Cerebellar cortex (tissue), 1 donor: ENCODE data around the gene SLC7A1.

Experiments used
- DNase-seq: peaks from one replicate; pipeline ENCODE4 v3.0.0-alpha.2; 2015; ENCODE audit warnings: low spot score

The SLC7A1 gene

DNA sequence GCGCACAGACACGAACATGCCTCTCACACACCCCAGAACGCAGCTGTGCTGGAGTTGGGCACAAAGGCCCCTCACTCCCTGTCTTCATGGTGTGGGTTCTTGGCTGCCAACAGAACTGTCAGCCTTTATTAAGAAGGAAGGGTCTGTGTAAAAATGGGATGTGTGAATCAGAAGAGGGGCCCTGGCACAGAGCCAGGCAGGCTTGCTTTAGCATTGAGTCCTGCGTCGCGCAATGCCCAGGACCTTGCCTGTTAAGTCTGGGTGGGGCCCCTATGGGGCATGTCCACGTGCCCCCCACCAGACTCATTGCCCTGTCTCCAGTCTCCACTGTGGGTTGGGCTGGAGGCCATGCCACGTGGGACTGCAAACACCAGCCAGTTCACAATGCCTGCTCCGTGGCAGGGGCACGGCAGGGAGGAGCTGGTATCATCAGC is 84.8 kb downstream of the SLC7A1 start:
- DNase-seq, result no peak

DNA sequence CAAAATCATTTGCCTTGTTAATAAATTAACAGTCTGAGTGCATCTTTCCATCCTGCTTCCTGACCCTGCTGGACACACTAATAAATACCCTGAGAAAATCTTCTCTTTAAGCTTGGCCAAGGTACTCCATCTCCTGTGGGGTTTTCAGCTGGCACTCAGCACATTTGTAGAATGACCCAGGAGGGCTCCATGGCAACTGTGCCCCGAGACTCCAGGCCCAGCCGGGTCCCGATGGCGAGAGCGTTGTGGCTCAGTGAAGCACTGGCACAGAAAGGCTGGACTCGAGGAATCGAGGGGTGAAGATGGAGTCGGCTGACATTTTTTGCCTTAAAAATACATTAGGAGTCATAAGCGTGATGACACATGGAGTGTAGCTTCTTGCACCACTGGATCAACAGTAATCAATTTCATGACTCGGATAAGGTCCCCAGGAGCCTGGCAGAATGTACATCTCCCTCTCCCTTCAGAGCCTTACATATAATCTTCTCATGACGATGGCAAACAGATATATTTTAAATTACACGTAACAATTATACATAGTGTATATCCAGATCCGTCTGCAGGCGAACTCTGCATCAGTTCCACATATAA is 85.4 kb downstream of the SLC7A1 start:
- peak; percentile 13 for DNase-seq

DNA sequence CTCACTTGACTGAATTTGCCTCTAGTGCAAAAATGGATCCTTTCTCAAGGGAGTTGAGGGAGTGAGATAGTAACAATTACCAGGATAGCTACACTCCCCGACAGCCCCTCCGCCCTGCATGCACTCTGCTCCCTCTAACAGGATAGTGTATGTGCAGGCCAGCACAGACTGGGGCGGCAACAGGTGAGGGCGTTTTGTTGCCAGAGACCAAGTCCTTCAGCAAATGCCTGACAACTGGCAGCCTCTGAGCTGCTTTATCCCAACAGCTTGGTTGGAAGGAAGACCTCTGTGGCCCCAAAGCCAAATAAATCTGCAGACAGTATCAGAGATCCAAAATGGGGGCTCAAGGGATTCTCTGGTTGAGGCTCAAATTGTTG is 86.6 kb downstream of the SLC7A1 start:
- DNase-seq, result no peak

DNA sequence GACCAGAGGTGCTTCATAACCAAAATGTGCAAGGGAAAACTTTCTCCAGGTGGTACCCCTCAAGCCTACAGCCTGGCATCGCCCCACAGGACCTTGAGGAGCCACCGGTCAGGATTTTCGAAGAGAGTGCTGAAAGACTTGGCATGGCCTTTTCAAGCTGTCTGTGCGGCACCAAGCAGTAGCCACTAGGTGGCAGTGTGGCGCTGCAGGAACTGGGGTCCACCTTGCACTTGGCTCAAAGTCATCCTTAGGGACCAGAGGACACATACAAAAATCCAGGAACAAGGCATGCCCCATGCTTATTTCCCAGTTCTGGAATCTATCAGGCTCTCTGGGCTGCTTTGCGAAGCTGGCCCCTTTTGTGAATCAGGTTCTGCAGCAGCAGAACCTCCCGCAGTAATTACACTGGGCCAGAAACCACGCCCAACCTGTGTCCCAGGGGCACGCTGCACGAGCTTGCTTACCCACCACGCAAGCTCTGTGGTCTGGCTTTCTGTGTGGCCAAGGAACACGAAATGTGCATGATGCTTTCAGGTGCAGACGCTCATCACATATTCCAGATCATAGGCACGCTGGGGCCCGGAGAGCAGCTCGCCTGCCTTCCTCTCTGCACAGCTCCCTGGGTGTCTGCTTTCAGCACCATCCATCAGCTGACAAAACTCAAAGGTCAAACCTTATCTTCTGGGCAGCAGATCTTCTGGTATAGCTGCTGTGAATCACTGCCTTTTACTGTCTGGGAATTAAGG is 87.2 kb downstream of the SLC7A1 start:
- peak; percentile 93 for DNase-seq

DNA sequence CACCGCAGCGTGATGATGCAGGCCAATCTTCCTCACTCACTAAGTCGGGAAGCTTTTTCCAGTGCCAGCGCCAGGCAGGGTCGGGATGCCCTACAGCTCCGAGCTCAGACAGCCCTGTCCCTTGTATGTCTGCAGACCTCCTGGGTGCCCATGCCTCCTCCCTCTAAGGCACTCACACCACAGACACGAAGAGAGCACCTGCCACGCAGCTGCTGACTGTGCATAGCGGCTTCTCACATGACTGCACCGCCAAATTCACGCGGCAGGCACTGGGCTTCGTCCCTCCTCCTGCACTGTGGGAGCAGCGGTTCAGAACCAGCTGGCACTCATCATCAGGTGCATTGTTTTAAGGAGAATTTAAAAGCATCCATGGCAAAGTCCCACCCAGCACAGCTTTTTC is 88.1 kb downstream of the SLC7A1 start:
- DNase-seq, result peak; percentile 38

DNA sequence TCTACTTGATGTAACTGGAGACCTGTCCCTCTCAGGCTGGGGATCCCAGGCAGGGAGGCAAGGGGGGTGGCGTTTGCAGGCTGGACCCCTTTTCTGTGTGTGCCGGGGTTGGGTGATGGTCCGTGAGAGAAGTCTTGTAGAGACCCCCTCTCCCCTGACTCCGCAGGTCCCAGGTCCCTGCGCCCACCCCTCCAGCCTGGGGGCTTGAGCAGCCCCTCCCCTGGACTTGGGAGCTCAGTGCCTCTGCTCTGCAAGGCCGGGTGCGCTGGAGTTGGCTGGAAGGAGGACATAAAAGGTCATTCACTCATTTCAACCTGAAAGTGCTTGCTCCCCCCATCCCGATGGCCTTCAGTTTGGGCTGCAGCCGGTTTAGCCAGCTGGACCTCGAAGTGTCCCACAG is 89.5 kb downstream of the SLC7A1 start:
- no peak for DNase-seq

DNA sequence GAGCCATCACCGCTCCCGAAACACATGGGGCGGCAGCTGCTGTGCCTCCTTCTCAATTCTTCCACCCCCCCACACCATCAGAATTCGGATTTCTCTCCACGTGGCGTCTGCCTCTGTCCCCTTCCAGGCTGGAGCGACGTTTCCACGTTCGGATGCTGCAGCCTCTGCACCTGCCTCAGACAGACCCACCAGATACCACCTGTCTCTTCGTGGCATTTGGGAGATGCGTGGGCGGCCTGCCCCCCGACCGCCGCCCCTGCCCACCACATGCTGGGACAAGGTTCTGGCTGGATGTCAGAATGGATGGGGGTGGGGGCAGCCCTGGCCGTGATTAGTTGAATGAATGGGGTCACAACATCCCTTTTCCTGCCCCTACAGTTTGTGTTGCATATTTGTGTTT is 90.0 kb downstream of the SLC7A1 start:
- no peak for DNase-seq

DNA sequence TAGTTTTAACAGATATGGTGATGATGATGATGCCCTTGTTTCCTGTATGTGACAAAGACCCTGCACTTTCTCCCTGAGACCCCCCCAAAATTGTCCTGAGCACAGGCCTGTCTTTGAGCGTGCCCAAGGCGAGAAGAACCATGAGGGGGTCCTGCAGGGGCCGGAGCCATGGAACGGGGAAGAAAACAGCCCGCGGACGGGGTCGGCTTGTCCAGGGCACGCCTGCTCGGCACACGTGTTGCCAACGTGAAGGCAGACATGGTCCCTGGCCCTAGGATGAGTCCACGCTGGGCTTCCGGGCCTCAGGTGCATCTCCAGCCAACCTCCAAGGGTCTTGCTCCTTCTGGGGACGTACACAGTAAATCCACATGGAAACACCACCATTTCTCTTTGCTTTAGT is 90.8 kb downstream of the SLC7A1 start:
- no peak for DNase-seq

DNA sequence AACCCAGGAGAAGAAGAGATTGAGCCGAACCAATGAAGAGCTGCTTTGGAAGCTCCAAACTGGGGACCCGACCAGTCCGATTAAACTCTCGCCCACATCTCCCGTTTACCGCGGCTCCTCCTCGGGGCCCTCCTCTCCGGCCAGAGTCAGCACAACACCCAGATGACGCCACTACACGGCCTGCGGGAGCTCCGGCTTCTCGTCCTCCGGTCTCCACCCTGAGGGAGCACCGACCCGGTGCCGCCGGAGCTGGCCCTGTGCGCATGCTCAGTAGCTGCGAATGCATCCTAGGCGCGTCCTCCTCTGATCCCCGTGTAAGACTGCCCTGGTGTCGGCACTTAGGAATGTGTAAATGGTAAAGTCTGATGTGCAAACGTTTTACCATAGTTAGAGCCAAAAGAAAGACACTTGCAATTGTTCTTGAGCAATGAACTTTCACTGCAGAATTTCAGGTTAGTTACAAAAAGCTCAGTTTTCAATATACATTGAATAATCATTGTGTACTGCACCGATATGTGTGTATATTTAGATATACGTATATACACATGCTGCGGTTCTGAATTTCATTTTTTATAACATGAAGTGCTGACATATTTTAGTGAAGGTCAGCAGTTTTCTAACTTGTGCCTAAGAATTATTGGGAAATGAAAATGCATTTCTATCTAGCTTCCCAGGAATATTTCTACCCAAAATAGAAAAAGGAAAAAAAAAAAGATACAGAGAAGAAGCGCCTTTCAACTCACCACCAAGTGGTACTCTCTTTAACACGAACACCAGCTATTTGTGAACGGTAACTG is 92.2 kb downstream of the SLC7A1 start:
- DNase-seq, result no peak

DNA sequence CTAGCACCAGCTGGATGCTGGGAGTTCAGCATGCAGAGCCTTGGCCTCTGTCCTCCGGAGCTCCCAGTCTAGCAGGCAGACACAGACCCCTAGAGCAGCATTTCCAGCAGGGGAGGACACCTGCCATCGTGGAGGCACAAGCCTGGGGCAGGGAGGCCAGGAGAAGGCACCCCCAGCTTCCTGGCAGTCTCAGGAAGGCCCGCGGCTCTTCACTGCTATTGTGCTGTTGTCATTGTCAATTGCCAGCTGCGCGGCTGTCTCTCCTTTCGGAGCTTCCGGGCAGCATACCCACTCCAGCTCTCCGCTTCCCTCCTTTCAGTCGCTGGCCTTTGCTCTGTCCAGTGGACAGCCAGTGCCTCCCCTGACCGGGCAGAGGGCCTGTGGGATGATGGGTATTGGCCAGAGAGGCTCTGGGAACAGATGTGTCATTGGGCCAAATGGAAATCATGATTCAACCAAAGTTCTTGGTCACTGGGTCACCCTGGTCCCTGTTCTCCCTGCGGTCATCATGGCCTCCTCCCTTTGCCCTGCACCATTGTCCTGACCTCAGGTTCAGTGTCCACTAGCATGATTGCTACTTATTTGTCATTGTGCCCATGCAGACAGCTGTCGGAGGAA is 93.0 kb downstream of the SLC7A1 start:
- no peak for DNase-seq

DNA sequence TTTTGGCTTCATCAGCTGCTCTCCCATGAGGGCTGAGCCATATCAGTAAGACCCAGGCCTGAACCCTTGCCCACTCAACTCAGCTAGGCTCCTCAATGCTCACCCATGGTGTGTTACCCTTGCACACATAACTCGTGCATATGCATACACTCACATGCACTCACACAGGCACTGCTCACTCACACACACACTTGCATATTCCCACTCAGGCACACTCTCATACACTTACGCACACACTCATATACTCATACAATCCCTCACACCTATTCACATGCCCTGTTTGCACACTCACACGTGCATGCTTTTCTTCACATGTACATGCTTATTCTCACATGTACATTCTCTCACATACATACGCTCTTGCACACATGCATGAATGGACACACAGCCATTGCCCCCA is 93.8 kb downstream of the SLC7A1 start:
- DNase-seq, result no peak

DNA sequence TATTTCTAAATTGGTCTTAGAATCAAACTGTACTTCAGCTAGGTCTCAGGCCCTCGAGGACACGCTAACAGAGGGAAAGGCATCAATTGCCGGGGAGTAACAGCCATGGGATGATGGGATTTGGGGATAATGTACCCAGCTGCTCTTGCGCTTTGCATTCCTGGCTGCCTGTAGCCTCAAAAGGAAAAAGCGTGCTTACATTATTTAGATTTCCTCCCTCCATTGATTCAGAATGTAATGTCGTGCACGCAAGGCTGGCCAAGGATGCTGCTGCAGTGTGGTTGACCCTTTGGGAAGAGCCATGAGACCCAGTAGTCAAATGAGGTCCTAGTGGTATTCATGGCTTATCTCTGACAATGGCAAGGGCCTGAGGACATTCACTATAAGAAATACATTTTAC is 95.1 kb downstream of the SLC7A1 start:
- no peak for DNase-seq

DNA sequence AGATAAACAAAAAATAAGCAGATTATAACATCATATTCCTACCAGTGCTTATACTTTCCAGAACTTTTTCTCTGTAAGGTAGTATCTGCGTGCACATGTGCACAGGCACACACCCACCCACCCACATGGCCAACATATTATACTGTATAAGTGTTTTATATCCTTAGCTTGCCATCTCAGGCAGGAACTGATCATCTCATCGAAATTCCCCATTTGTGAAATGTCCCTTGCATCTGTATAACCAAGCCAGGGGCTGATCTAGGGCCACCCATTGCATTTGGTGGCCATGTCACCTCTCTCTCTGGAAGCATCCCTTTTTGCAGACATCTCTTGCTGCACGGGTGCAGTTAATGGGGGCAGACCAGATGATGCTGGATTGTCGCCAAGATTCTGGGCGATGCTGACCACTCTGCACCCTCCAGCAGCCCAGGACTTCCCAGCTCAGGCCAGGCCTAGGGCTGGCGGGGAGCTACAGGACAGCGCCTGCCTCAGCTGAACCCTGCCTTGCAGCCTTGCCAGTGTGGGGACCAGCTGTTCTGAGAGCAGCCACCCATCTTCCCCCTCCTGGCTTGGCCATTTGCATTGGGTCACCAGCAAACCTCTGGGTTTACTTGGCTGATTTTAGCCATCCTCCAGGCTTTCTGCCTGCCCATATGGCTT is 95.9 kb downstream of the SLC7A1 start:
- DNase-seq, result no peak

DNA sequence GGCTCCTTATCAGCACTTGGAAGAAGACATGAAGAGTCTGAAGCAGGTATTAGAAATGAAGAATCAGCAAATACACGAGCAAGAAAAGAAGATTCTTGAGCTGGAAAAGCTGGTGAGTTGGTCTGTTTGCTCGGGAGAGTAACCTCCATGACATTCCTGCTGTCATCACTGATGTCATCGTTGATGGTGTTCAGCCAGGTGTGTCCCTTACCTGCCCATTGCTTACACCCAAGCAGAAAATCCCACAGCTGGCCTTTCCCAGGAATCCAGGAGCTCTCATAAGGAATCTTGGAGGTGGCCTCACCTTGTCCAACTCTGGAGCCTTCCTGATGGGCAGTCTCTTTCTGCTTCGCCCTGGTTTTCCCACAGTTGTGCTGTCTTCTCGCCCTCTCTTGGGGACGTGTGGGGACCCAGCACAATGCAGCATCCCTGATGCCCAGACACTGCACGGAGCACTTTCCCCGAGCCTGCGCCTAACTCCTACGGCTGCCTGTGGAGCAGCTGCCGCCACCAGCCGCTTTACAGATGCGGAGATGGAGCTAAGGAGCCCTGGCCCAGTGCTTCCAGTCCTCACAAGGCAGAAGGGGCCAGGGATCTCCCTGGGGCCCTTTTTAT is 97.0 kb downstream of the SLC7A1 start:
- DNase-seq, result no peak

DNA sequence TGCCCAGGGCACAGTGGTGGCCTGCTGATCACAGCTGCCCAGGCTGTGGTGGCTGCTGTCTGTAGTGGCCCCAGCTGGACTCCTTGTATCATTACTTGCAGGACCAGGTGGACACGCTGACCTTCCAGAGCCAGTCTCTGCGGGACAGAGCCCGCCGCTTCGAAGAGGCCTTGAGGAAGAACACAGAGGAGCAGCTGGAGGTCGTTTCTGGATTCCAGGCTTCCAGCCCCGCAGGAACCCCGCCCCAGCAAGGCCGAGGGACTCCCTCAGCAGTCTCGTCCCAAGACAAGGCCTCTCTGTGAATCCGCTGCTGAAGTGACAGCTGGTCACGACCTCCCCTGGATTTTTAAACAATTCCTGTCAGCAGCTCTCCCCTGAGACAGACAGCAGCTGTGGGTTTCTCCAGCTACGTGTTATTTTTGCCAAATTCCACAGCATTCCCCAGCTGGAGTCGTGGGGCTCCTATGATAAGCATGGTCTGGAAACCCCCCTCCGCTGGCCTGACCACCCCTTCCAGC is 98.3 kb downstream of the SLC7A1 start:
- DNase-seq, result no peak

DNA sequence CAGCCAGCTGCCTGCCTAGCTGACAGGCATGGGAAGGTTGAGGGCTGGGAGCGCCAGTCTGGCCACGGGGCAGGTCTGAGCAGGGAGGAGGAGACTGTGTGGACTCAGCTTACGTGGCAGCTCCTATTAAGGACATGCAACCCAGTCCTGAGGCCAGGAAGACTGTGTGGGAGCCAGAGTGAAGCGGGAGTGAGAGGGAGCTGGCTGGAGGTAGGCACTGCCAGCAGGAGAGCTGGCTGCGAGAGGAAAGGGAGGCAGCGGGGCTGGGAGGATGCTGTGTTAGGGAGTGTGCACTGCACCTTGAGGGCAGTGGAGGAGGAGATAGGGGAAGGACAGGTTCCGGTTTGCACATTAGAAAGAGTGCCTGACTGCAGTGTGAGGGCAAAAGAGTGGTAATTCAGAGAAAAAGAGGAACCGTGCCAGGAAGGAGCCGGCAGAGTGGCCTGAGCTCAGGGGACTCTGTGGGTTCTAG is 99.2 kb downstream of the SLC7A1 start:
- peak; percentile 78 for DNase-seq

DNA sequence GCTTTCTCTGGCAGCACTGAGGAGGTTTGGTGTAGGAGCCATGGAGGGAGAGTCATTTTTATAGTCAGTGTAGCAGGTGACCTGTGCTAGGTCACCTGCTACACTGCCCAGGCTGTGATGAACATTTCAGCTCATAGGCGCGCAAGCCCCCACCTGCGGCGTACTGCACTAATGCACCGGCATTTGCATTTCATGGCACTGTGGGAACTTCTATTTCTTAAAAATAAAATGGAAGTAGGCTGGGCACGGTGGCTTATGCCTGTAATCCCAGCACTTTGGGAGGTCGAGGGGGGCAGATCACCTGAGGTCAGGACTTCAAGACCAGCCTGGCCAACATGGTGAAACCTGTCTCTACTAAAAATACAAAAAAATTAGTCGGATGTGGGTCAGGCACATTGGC is 101.0 kb downstream of the SLC7A1 start:
- no peak for DNase-seq

DNA sequence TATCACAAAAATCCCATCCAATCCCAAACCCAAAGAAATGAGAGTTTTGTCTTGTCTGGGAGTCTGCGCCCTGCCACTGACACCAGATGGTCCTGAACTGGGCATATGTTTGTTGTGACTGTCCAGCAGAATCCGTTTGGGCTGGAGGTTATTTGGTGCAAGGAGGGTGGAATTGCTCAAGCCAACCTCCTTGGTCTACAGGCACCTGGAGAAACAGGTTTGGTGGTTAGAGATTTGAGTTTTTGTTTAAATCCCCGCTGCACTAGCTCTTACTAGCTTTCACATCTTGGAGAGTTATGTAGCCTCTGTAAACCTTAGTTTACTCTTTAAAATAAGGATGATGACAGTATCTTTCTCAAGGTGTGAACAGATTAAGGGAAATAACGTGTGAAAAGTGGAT is 101.7 kb downstream of the SLC7A1 start:
- DNase-seq, result peak; percentile 28

DNA sequence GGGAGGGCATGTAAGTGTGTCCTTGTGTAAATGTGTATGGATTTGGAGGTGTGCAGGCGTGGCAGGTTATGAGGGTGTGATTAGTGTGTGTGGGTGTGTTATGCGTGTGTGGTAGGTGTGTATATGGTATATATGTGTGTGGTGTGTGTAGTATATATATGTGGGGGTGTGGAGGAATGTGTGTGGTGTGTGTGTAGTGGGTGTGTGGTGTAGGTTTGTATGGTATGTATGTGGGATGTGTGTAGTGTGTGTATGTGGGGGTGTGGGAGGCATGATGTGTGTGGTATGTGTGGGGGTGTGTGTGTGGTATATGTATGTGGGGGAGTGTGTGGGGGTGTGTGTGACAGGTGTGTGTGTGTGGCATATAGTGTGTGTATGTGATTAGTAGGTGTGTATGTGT is 104.2 kb downstream of the SLC7A1 start:
- DNase-seq, result no peak

DNA sequence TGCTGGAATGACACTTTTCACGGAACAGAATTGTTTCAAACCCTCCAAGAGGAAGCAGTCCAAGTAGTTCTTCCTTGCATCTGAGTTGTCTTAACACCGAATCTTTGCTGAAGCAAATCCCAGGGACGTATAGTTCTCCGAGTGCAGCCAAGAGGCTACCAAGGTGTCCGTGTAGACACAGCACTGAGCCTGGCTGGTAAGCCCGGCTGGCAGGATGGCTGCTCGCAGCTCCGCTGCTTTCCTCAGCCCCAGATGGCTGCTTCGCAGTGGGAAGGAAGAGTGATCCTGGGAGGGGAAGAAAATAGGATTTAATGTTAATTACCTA is 105.0 kb downstream of the SLC7A1 start:
- no peak for DNase-seq
